ENCODE results near the gene DECR2. TPM values are rescaled to one million over a fixed set of nuclear protein-coding genes. Genes with fewer than 3 reads are reported as not detected.

DECR2 gene
- total and polyA plus RNA-seq, 12 donors, result 7.0 to 26.0 (median 11.6) TPM

DNA sequence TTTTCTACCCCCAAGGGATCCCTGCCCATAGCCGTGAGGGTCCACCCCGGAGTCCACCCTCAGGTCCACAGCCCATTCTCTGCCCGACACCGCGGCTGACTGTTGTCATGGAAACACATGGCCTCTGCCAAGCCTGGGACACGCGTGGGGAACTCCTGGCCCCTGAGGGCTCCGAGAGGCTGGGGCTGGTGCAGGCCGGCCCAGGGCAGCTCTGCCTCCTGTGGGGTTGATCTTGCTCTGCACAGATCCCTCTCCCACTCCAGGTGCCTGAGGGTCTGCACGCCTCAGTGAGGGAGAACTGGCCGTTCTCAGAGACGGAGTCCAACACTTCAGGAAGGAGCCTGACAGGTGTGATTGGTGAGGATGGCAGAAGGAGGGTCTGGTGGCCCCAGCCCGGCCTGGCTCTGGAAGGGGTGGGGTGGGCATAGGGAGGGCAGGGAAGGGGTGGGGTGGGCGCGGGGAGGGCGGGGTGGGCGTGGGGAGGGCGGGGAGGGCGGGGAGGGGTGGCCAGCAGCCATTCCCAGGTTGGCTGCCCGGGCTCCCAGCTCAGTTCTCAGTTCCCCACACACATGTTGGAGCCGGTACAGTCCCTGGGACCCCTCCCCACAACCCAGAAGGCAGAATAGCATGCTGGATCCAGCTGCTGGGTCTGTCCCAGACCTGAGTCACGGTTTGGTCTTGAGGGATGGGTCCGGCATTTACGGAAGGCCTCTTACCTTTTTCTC lies 37.8 kb upstream of the DECR2 start:
- 45 to 50% methylated on average over 21 to 24 of the region's 24 CpGs for WGBS, 2 donors
- intact Hi-C loops (cut with DNase I), result loop anchor here in 7 of 10 donors (2.0 to 5.0 kb wide), 3 partner anchors 247 to 257 kb away; no protein-coding TSS in a partner anchor

DNA sequence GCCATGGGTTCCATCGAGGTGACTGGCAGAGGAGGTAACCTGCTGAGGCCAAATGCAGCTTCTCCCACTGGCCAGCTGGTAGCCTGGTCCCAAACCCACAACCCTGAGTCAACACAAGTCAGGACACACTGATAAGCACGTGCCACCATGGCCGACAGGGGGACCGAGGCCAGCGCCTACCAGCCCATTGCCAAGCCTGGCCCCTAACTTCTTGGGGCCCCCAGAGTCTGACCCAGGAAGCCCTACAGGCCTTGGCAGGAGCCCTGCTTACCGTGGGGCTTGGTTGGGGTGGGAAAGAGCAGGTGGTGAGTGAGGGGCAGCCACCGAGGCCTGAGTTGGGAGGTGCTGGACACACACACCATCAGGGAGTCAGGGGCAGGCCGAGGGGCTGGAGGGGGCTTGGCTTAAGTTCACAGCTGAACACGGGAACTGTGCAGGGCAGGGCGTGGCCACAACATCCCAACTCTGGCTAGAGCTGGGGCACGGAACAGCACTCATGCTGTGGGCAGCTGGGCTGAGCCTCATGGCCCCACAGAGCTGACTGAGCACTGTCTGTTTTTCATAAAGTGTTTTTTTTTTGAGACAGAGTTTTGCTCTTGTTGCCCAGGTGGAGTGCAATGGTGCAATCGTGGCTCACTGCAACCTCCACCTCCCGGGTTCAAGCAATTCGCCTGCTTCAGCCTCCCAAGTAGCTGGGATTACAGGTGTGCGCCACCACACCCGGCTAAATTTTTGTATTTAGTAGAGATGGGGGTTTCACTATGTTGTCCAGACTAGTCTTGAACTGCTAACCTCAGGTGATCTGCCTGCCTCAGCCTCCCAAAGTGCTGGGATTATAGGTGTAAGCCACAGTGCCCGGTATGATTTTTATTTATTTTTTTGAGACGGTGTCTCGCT lies 36.8 kb upstream of the DECR2 start:
- Histone ChIP-seq H3K9me3 (no peaks in the 10 kb centered on the region), H3K36me3 (peaks cover 0 to 34% (median 26%) of the 10 kb centered on the region in 9 donors), H3K4me1 (peaks cover 3 to 13% (median 6%) of the 10 kb centered on the region in 9 donors), H3K27me3 (peaks cover 0 to 13% (median 3%) of the 10 kb centered on the region in 7 donors), H3K27ac (no peak overlapping the region), H3K4me3 (no peak overlapping the region)
- ATAC-seq (no peak), DNase-seq (no peak)
- WGBS, 2 donors, result 58 to 65% methylated on average over 18 to 19 of the region's 19 CpGs
- intact Hi-C loops (cut with DNase I), result loop anchor here in 6 of 10 donors (5.0 kb wide), 2 partner anchors 248 to 258 kb away; no protein-coding TSS in a partner anchor
- TF ChIP-seq, protein P1, sequence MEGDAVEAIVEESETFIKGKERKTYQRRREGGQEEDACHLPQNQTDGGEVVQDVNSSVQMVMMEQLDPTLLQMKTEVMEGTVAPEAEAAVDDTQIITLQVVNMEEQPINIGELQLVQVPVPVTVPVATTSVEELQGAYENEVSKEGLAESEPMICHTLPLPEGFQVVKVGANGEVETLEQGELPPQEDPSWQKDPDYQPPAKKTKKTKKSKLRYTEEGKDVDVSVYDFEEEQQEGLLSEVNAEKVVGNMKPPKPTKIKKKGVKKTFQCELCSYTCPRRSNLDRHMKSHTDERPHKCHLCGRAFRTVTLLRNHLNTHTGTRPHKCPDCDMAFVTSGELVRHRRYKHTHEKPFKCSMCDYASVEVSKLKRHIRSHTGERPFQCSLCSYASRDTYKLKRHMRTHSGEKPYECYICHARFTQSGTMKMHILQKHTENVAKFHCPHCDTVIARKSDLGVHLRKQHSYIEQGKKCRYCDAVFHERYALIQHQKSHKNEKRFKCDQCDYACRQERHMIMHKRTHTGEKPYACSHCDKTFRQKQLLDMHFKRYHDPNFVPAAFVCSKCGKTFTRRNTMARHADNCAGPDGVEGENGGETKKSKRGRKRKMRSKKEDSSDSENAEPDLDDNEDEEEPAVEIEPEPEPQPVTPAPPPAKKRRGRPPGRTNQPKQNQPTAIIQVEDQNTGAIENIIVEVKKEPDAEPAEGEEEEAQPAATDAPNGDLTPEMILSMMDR (IDR thresholded peaks at IDR 0.05), result no peak

More for the DNA sequence above, 37.8 kb upstream of the DECR2 start:
- Histone ChIP-seq H3K4me1 (peaks cover 0 to 7% (median 0%) of the 10 kb centered on the region in 9 donors), H3K27me3 (peaks cover 0 to 13% (median 3%) of the 10 kb centered on the region in 7 donors), H3K27ac (no peak overlapping the region), H3K9me3 (no peaks in the 10 kb centered on the region), H3K36me3 (peaks cover 0 to 29% (median 26%) of the 10 kb centered on the region in 9 donors), H3K4me3 (no peak overlapping the region)
- ATAC-seq (no peak), DNase-seq (no peak)
- TF ChIP-seq, protein P1 (IDR thresholded peaks at IDR 0.05), result no peak

DNA sequence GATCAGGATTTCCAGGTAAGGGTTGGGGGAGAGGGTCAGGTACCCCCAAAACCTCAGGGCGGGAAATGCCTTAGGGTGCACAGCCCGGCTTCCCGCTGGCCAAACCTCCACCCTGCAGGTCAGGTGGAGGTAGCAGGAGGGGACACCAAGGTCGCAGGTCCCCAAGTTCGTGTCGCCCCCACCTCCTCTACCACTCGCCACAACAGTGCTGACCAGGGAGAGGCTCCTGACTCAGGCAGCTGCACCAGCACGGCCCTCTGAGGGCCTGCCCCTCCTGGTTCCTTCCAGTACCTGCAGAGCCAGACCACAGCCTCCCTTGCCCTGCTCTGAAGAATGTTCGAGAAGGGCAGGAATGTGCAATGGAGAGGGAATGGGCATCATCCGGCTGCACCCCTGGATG lies 35.2 kb upstream of the DECR2 start:
- Histone ChIP-seq H3K36me3 (peaks cover 0 to 35% (median 26%) of the 10 kb centered on the region in 9 donors), H3K4me1 (peaks cover 10 to 24% (median 16%) of the 10 kb centered on the region in 9 donors), H3K27me3 (peaks cover 0 to 13% (median 3%) of the 10 kb centered on the region in 7 donors), H3K4me3 (no peak overlapping the region), H3K27ac (no peak overlapping the region), H3K9me3 (no peaks in the 10 kb centered on the region)
- ATAC-seq (no peak), DNase-seq (no peak)
- intact Hi-C loops (cut with DNase I), result no loop called here
- TF ChIP-seq, protein P1 (IDR thresholded peaks at IDR 0.05), result no peak
- 90 to 95% methylated on average over 10 of the region's 10 CpGs for WGBS, 2 donors

DNA sequence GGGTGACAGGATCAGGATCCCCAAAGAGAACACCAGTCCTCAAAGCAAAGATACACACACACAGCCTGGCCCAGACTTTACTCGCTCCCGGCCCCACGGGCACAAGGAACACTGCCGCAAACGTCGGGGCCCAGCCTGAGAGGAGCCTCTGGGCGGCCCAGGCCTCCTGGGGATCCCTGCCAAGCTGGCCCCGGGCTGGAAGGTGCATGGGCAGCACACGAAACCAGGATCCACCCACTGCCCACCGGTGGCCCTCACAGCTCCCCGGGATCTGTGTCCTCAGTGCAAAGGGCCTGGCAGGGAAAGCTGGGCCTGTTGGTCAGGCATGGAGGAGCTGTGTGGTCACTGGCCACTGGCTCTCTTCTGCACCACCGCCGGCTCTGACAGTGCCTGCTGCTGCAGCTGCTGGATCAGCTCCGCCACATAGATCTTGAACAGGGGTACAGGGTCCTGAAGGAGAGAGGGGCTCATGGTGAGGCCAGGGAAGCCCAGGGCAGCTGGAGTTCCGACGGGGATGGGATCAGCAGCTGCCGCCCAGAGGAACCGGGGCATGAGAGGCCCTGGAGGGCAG lies 34.3 kb upstream of the DECR2 start:
- H3K27me3 ChIP-seq, result peaks cover 0 to 13% (median 3%) of the 10 kb centered on the region in 7 donors
- DNase-seq, result no peak
- H3K4me3 ChIP-seq, result no peak overlapping the region
- H3K36me3 ChIP-seq, result peaks cover 0 to 45% (median 26%) of the 10 kb centered on the region in 9 donors
- WGBS, 2 donors, result 94% methylated on average over 18 of the region's 18 CpGs
- TF ChIP-seq, protein P1 (IDR thresholded peaks at IDR 0.05), result no peak
- H3K9me3 ChIP-seq, result no peaks in the 10 kb centered on the region
- intact Hi-C loops (cut with DNase I), result no loop called here
- no peak overlapping the region for H3K27ac ChIP-seq
- peaks cover 10 to 22% (median 15%) of the 10 kb centered on the region in 9 donors for H3K4me1 ChIP-seq
- ATAC-seq, result no peak

All from heart right ventricle (tissue), 16 donors.